H9 (cell line): ENCODE results near the gene PARVB. TPM values are rescaled to one million over a fixed set of nuclear protein-coding genes. Genes with fewer than 3 reads are reported as not detected.

Source experiments
- DNase-seq: peaks from one replicate; pipeline ENCODE4 v3.0.0-alpha.2; 2017
- H2AFZ ChIP-seq: one replicate; pipeline ENCODE4 v1.6.1; 2013; ENCODE audit warnings: mild to moderate bottlenecking, low read length, control low read depth, moderate library complexity
- H2AK5ac ChIP-seq: 2 replicates; pipeline ENCODE4 v1.6.1; 2013; ENCODE audit warnings: low read length, control low read depth, mixed read lengths; ENCODE audit not compliant: insufficient read length
- H2BK120ac ChIP-seq: one replicate; pipeline ENCODE4 v1.6.1; 2013; ENCODE audit warnings: low read depth, mild to moderate bottlenecking, low read length, control low read depth, inconsistent platforms; ENCODE audit not compliant: poor library complexity, severe bottlenecking
- H2BK12ac ChIP-seq: 2 replicates; pipeline ENCODE4 v1.6.1; 2013; ENCODE audit warnings: low read length, control low read depth, mixed read lengths, low read depth; ENCODE audit not compliant: insufficient read length
- H2BK15ac ChIP-seq: 2 replicates; pipeline ENCODE4 v1.6.1; 2013; ENCODE audit warnings: low read depth, low read length, control low read depth
- H2BK20ac ChIP-seq: one replicate; pipeline ENCODE4 v1.6.1; 2013; ENCODE audit warnings: low read depth, mild to moderate bottlenecking, low read length, control low read depth, inconsistent platforms; ENCODE audit not compliant: poor library complexity, severe bottlenecking
- H2BK5ac ChIP-seq: 2 replicates; pipeline ENCODE4 v1.6.1; 2013; ENCODE audit warnings: low read length, control low read depth, mixed read lengths; ENCODE audit not compliant: insufficient read length
- H3K14ac ChIP-seq: 2 replicates; pipeline ENCODE4 v1.6.1; 2013; ENCODE audit warnings: low read length, control low read depth; ENCODE audit not compliant: insufficient read depth
- H3K18ac ChIP-seq: 2 replicates; pipeline ENCODE4 v1.6.1; 2013; ENCODE audit warnings: low read depth, mild to moderate bottlenecking, mixed read lengths, low read length, control low read depth; ENCODE audit not compliant: insufficient read length
- H3K23ac ChIP-seq: 2 replicates; pipeline ENCODE4 v1.6.1; 2013; ENCODE audit warnings: low read length, control low read depth, mixed read lengths, low read depth; ENCODE audit not compliant: insufficient read length
- H3K23me2 ChIP-seq: 2 replicates; pipeline ENCODE4 v1.6.1; 2013; ENCODE audit warnings: low read depth, mild to moderate bottlenecking, mixed read lengths, low read length, control low read depth; ENCODE audit not compliant: insufficient read length, poor library complexity, severe bottlenecking
- H3K27ac ChIP-seq: 2 replicates; pipeline ENCODE4 v1.5.1; 2013; ENCODE audit warnings: low read length, control low read depth, mixed read lengths, low read depth; ENCODE audit not compliant: insufficient read length
- H3K27me3 ChIP-seq: 2 replicates; pipeline ENCODE4 v1.6.1; 2013; ENCODE audit warnings: low read length, control low read depth, inconsistent platforms; ENCODE audit not compliant: insufficient read depth
- H3K4ac ChIP-seq: 2 replicates; pipeline ENCODE4 v1.6.1; 2013; ENCODE audit warnings: low read depth, mild to moderate bottlenecking, control low read depth, inconsistent platforms, low read length, moderate library complexity
- H3K4me1 ChIP-seq: 2 replicates; pipeline ENCODE4 v1.6.1; 2013; ENCODE audit warnings: low read length, control low read depth, inconsistent platforms; ENCODE audit not compliant: insufficient read depth
- H3K4me2 ChIP-seq: 2 replicates; pipeline ENCODE4 v1.6.1; 2013; ENCODE audit warnings: low read length, control low read depth, mixed read lengths; ENCODE audit not compliant: insufficient read length, insufficient read depth
- H3K56ac ChIP-seq: 2 replicates; pipeline ENCODE4 v1.6.1; 2013; ENCODE audit warnings: low read depth, mild to moderate bottlenecking, mixed read lengths, low read length, control low read depth; ENCODE audit not compliant: insufficient read length
- H3K79me1 ChIP-seq: 2 replicates; pipeline ENCODE4 v1.6.1; 2013; ENCODE audit warnings: low read depth, mild to moderate bottlenecking, moderate library complexity, low read length, control low read depth, inconsistent platforms; ENCODE audit not compliant: insufficient read depth, poor library complexity, severe bottlenecking
- H3K79me2 ChIP-seq: 2 replicates; pipeline ENCODE4 v1.6.1; 2013; ENCODE audit warnings: low read length, control low read depth, inconsistent platforms; ENCODE audit not compliant: insufficient read depth
- H3K9ac ChIP-seq: 2 replicates; pipeline ENCODE4 v1.6.1; 2013; ENCODE audit warnings: low read length, control low read depth, mixed read lengths; ENCODE audit not compliant: insufficient read length; ENCODE audit errors: extremely low read depth
- H3K9me3 ChIP-seq: one replicate; pipeline ENCODE4 v1.6.1; 2013; ENCODE audit warnings: low read depth, low read length, inconsistent platforms; ENCODE audit not compliant: control insufficient read depth
- H3T11ph ChIP-seq: one replicate; pipeline ENCODE4 v1.6.1; 2013; ENCODE audit warnings: mild to moderate bottlenecking, low read length, control low read depth, inconsistent platforms
- H4K20me1 ChIP-seq: one replicate; pipeline ENCODE4 v1.6.1; 2013; ENCODE audit not compliant: control insufficient read depth, insufficient read length, insufficient read depth
- H4K5ac ChIP-seq: 2 replicates; pipeline ENCODE4 v1.6.1; 2013; ENCODE audit warnings: low read depth, mild to moderate bottlenecking, mixed read lengths, low read length, control low read depth; ENCODE audit not compliant: insufficient read length
- H4K8ac ChIP-seq: replicated peaks from 2 replicates; pipeline ENCODE4 v1.6.1; 2013; ENCODE audit warnings: low read length, control low read depth, mixed read lengths, low read depth; ENCODE audit not compliant: insufficient read length
- H4K91ac ChIP-seq: 2 replicates; pipeline ENCODE4 v1.6.1; 2013; ENCODE audit warnings: low read depth, mild to moderate bottlenecking, moderate library complexity, mixed read lengths, low read length, control low read depth; ENCODE audit not compliant: insufficient read length
- H3K27ac Mint-ChIP-seq, 3 experiments: 2 replicates in 2 of 3; 3 replicates in 1 of 3; pipeline ENCODE4 v1.8.0; 2020 to 2021; ENCODE audit warnings: mixed read lengths in 3 of 3, mild to moderate bottlenecking in 1 of 3, moderate library complexity in 1 of 3
- H3K27me3 Mint-ChIP-seq: 2 replicates; pipeline ENCODE4 v1.8.0; 2021; ENCODE audit warnings: low read depth, mild to moderate bottlenecking, moderate library complexity, mixed read lengths
- H3K36me3 Mint-ChIP-seq, 3 experiments: 2 replicates in 2 of 3; 3 replicates in 1 of 3; pipeline ENCODE4 v1.8.0; 2020 to 2021; ENCODE audit warnings: low read depth in 3 of 3, mixed read lengths in 3 of 3; ENCODE audit not compliant: insufficient read depth in 1 of 3
- H3K4me1 Mint-ChIP-seq, 2 experiments: 2 replicates each; pipeline ENCODE4 v1.8.0; 2020; ENCODE audit warnings: mixed read lengths in 2 of 2
- H3K4me3 Mint-ChIP-seq, 2 experiments: 2 replicates in 1 of 2; 3 replicates in 1 of 2; pipeline ENCODE4 v1.8.0; 2020 to 2021; ENCODE audit warnings: mild to moderate bottlenecking in 2 of 2, mixed read lengths in 2 of 2, moderate library complexity in 1 of 2
- H3K9me3 Mint-ChIP-seq, 2 experiments: 2 replicates in 1 of 2; 3 replicates in 1 of 2; pipeline ENCODE4 v1.8.0; 2020; ENCODE audit warnings: mild to moderate bottlenecking in 2 of 2, mixed read lengths in 2 of 2, moderate library complexity in 1 of 2
- WGBS: extraction: QIAGEN DNeasy Blood & Tissue Kit; methylation state at CpG from one replicate; pipeline ENCODE4 v1.1.7; 2013; ENCODE audit warnings: missing lambda C conversion rate, low lambda C conversion rate, mixed read lengths; ENCODE audit not compliant: insufficient read length; ENCODE audit errors: extremely low coverage; 5-methylcytosine and 5-hydroxymethylcytosine counted together
- total RNA-seq: library from RNA; stranded (reverse); gene quantifications from 2 replicates; pipeline ENCODE4 v1.2.1, GENCODE V29; 2021
- TF ChIP-seq, protein P1 (sequence below): fragments of 200-600 bp; sonication (generic); conservative IDR thresholded peaks from 3 replicates; pipeline ENCODE4 v1.8.0; 2021; ENCODE audit warnings: antibody characterized with exemption, mild to moderate bottlenecking

Gene PARVB
- total RNA-seq, 1 experiment from 2014 or later, result 15.6 TPM

DNA sequence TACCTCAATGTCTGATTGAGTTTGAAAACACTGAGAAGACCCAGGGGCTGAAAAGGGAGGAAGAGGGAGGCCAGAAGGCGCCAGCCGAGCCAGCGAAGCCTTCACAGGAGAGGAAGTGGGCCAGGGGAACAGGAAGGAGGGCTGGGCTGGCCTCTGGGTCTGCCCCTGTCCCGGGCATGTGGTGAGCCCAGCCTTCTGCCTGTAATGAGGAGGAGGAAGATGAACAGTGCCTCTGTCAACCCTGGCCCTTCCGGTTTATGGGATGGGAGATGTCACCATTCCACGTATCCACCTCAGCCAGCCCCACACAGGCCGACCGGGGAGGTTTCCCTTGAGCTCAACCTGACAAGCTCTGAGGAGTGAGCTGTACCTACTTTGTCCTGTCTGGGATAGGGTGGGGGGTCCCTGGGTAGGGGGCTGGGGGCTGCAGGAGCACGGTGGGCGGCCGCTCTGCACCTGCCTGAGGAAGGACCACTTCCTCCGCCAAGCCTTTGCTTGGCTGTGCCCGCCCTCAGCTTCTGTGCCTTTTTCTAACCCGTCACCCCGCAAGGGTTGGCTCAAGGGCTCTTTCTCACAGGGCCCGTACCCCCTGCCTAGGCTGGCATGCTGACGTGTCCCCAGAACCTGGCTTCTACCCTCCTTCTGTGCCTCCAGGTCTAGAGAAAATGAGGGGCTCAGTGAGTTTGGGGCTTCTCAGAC, 158.6 kb downstream of the PARVB start:
- no peak overlapping the region for H3K18ac ChIP-seq
- no peak overlapping the region for H2BK20ac ChIP-seq
- H3K14ac ChIP-seq, result no peak overlapping the region
- H3K27ac ChIP-seq, result no peak overlapping the region
- H3K79me2 ChIP-seq, result no peaks in the 10 kb centered on the region
- no peak for DNase-seq
- TF ChIP-seq, protein P1, sequence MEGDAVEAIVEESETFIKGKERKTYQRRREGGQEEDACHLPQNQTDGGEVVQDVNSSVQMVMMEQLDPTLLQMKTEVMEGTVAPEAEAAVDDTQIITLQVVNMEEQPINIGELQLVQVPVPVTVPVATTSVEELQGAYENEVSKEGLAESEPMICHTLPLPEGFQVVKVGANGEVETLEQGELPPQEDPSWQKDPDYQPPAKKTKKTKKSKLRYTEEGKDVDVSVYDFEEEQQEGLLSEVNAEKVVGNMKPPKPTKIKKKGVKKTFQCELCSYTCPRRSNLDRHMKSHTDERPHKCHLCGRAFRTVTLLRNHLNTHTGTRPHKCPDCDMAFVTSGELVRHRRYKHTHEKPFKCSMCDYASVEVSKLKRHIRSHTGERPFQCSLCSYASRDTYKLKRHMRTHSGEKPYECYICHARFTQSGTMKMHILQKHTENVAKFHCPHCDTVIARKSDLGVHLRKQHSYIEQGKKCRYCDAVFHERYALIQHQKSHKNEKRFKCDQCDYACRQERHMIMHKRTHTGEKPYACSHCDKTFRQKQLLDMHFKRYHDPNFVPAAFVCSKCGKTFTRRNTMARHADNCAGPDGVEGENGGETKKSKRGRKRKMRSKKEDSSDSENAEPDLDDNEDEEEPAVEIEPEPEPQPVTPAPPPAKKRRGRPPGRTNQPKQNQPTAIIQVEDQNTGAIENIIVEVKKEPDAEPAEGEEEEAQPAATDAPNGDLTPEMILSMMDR, result no peak
- no peak overlapping the region for H4K5ac ChIP-seq
- no peaks in the 10 kb centered on the region for H3K9me3 ChIP-seq
- peaks cover 14 to 23% of the 10 kb centered on the region in 2 experiments for H3K4me1 Mint-ChIP-seq
- H2AFZ ChIP-seq, result no peak overlapping the region
- no peak overlapping the region for H3T11ph ChIP-seq
- H3K4me1 ChIP-seq, result no peaks in the 10 kb centered on the region
- no peaks in the 10 kb centered on the region for H3K27me3 ChIP-seq
- H3K79me1 ChIP-seq, result no peaks in the 10 kb centered on the region
- no peak overlapping the region for H3K4me3 Mint-ChIP-seq
- peaks cover 2% of the 10 kb centered on the region; the same call in 1 of the 2 replicates for H3K27me3 Mint-ChIP-seq
- H3K56ac ChIP-seq, result no peak overlapping the region
- no peaks in the 10 kb centered on the region for H3K23me2 ChIP-seq
- no peak overlapping the region for H2AK5ac ChIP-seq
- no peak overlapping the region for H4K91ac ChIP-seq
- no peak overlapping the region for H2BK12ac ChIP-seq
- H4K20me1 ChIP-seq, result no peaks in the 10 kb centered on the region
- no peak overlapping the region for H3K23ac ChIP-seq
- no peak overlapping the region for H2BK120ac ChIP-seq
- H3K36me3 Mint-ChIP-seq, result no peaks in the 10 kb centered on the region
- no CpG with 5 or more reads among the region's 17 CpGs for WGBS
- no peaks in the 10 kb centered on the region for H3K9me3 Mint-ChIP-seq
- H2BK15ac ChIP-seq, result no peak overlapping the region
- H2BK5ac ChIP-seq, result no peak overlapping the region
- H4K8ac ChIP-seq, result no peak overlapping the region
- no peak overlapping the region for H3K4ac ChIP-seq
- no peak overlapping the region for H3K4me2 ChIP-seq
- no peak overlapping the region for H3K9ac ChIP-seq
- no peak overlapping the region for H3K27ac Mint-ChIP-seq
